Uterus (tissue), 2 donors: ENCODE data around the gene GCSH.
A peak's percentile ranks its signal among the peaks of the same experiment; 100 is the strongest.

Experiments
- CTCF ChIP-seq, 4 experiments: fragments of 200-600 bp in 2 of 4; fragments of 450-650 bp in 2 of 4; sonication (generic) in 2 of 4; IDR thresholded peaks; one replicate each; pipeline ENCODE4 v1.5.1; 2016 to 2019; ENCODE audit warnings: antibody characterized with exemption in 4 of 4, mild to moderate bottlenecking in 2 of 4, moderate library complexity in 1 of 4
- POLR2A ChIP-seq, 2 donors: fragments of 450-650 bp; IDR thresholded peaks; one replicate each; pipeline ENCODE4 v1.6.1; 2016; ENCODE audit warnings: antibody characterized with exemption in 2 of 2, mild to moderate bottlenecking in 1 of 2, moderate library complexity in 1 of 2

- no peak for TF ChIP-seq CTCF (IDR thresholded peaks at IDR 0.05)
- TF ChIP-seq POLR2A (IDR thresholded peaks at IDR 0.05) = peak in 1 of 2 donors; percentile 54
These were observed at the start of gene GCSH for GRCh38 chr16:81095953-81096714.
